H7 (cell line): ENCODE results near the gene VEGFB. TPM values are rescaled to one million over a fixed set of nuclear protein-coding genes. Genes with fewer than 3 reads are reported as not detected.

Source experiments
- total RNA-seq: library from RNA; depleted of rRNA; stranded (reverse); fragments of >200 nt; shearing (Covaris generic); gene quantifications from 2 replicates; pipeline ENCODE4 v1.2.3, GENCODE V29; 2014; rRNA removed

Gene VEGFB
- total RNA-seq, 1 experiment from 2014 or later: 17.6 TPM

Other genes with a start within 250 kb of the VEGFB start
- 76.6 and 77.4 TPM in 2 replicates for gene OTUB1, start 248.1 kb upstream of the VEGFB start, total RNA-seq
- 0.94 and 1.7 TPM in 2 replicates for gene FLRT1, start 198.7 kb upstream of the VEGFB start, total RNA-seq
- 30.9 and 52.9 TPM in 2 replicates for gene MACROD1, start 68.5 kb upstream of the VEGFB start, total RNA-seq
- gene STIP1, start 48.4 kb upstream of the VEGFB start, total RNA-seq: 263 and 278 TPM in 2 replicates
- 0.15 and 0.80 TPM in 2 replicates for gene FERMT3, start 27.9 kb upstream of the VEGFB start, total RNA-seq
- gene TRPT1, start 8.4 kb upstream of the VEGFB start, total RNA-seq: 75.6 and 76.0 TPM in 2 replicates
- gene NUDT22, start 8.3 kb upstream of the VEGFB start, total RNA-seq: 73.3 and 75.9 TPM in 2 replicates
- 12.0 and 18.0 TPM in 2 replicates for gene DNAJC4, start 4.0 kb upstream of the VEGFB start, total RNA-seq
- gene FKBP2, start 6.5 kb downstream of the VEGFB start, total RNA-seq: 62.0 and 63.8 TPM in 2 replicates
- 461 and 540 TPM in 2 replicates for gene PPP1R14B, start 12.4 kb downstream of the VEGFB start, total RNA-seq
- 70.0 and 87.0 TPM in 2 replicates for gene PLCB3, start 16.9 kb downstream of the VEGFB start, total RNA-seq
- gene BAD, start 50.1 kb downstream of the VEGFB start, total RNA-seq: 46.0 and 71.8 TPM in 2 replicates
- gene GPR137, start 51.3 kb downstream of the VEGFB start, total RNA-seq: 26.3 and 29.5 TPM in 2 replicates
- not detected in 2 replicates for gene KCNK4, start 56.7 kb downstream of the VEGFB start, total RNA-seq
- 0.38 and 1.00 TPM in 2 replicates for gene CATSPERZ, start 65.8 kb downstream of the VEGFB start, total RNA-seq
- 80.5 and 94.8 TPM in 2 replicates for gene ESRRA, start 70.9 kb downstream of the VEGFB start, total RNA-seq
- gene TRMT112, start 83.0 kb downstream of the VEGFB start, total RNA-seq: 261 and 314 TPM in 2 replicates
- gene PRDX5, start 83.5 kb downstream of the VEGFB start, total RNA-seq: 272 and 303 TPM in 2 replicates
- gene CCDC88B, start 105.6 kb downstream of the VEGFB start, total RNA-seq: 7.7 and 9.9 TPM in 2 replicates
- gene RPS6KA4, start 124.6 kb downstream of the VEGFB start, total RNA-seq: 16.0 and 17.6 TPM in 2 replicates